Ishikawa (cell line): ENCODE measurements around the gene MMP17.

ENCODE experiments used
- CEBPB ChIP-seq: IDR thresholded peaks from 2 replicates; pipeline ENCODE4 v1.6.1; 2012
- CREB1 ChIP-seq: IDR thresholded peaks from 2 replicates; pipeline ENCODE4 v1.6.1; 2012; ENCODE audit warnings: low read depth
- EGR1 ChIP-seq: IDR thresholded peaks from 2 replicates; pipeline ENCODE4 v1.6.1; 2012
- EP300 ChIP-seq: IDR thresholded peaks from 2 replicates; pipeline ENCODE4 v1.6.1; 2012; ENCODE audit warnings: borderline replicate concordance
- FOXM1 ChIP-seq: IDR thresholded peaks from 2 replicates; pipeline ENCODE4 v1.6.1; 2012; ENCODE audit warnings: low read depth, borderline replicate concordance
- NFIC ChIP-seq: IDR thresholded peaks from 2 replicates; pipeline ENCODE4 v1.6.1; 2012
- RAD21 ChIP-seq: IDR thresholded peaks from 2 replicates; pipeline ENCODE4 v1.6.1; 2012; ENCODE audit warnings: low read depth
- TAF1 ChIP-seq: IDR thresholded peaks from 2 replicates; pipeline ENCODE4 v1.6.1; 2012; ENCODE audit warnings: low read depth, mild to moderate bottlenecking
- TCF12 ChIP-seq: IDR thresholded peaks from 2 replicates; pipeline ENCODE4 v1.6.1; 2012; ENCODE audit warnings: low read depth
- TEAD4 ChIP-seq: IDR thresholded peaks from 2 replicates; pipeline ENCODE4 v1.6.1; 2012
- YY1 ChIP-seq: IDR thresholded peaks from 2 replicates; pipeline ENCODE4 v1.6.1; 2012; ENCODE audit warnings: low read depth
- ZBTB7A ChIP-seq: IDR thresholded peaks from 2 replicates; pipeline ENCODE4 v1.6.1; 2012; ENCODE audit warnings: low read depth
- TF ChIP-seq, protein P1 (sequence below): IDR thresholded peaks from 2 replicates; pipeline ENCODE4 v1.6.1; 2012
- TF ChIP-seq, protein P2 (sequence below): IDR thresholded peaks from 2 replicates; pipeline ENCODE4 v1.6.1; 2012
- TF ChIP-seq, protein P3 (sequence below): IDR thresholded peaks from 2 replicates; pipeline ENCODE4 v1.6.1; 2012; ENCODE audit warnings: low read depth, mild to moderate bottlenecking

The MMP17 gene

DNA sequence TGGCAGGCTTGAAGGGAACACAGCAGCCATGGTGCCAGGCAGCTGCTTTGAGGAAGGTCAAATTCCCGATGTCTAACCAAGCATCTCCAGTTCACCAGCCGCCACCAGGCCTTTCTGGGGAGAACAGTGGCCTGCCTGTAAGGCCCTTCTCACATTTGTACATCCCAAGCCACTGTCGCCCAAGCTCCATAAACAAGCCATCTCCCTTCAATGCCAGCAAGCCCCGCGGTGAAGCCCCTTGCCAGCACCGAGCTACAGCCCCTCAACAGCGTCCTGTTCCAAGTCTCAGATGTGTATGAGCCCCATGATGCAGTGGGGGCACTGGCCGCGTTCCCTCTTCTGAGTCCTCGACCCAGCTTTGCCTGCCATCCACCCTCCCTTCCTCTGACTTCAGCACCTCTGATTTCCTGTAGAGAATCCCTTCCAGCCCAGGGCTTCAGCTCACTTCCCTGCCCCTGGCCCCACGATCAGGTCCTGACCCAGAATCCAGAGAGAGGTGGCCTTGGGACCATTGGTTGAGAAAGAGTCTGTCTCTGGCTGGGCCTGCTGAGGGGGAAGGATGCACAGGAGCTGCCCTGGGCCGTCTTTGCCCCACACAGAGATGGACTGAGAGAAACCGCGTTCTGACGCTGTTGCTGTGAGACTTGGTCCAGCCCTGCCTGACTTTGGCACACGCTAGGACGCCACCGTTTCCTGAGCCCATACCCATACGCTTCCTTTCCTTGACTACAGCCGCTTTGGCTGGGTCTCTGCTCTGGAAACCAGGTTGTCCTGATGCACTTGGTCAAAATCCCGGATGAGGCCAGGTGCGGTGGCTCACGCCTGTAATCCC, 1.9 kb upstream of the MMP17 start:
- TF ChIP-seq RAD21 (no peak), NFIC (no peak), YY1 (no peak)

DNA sequence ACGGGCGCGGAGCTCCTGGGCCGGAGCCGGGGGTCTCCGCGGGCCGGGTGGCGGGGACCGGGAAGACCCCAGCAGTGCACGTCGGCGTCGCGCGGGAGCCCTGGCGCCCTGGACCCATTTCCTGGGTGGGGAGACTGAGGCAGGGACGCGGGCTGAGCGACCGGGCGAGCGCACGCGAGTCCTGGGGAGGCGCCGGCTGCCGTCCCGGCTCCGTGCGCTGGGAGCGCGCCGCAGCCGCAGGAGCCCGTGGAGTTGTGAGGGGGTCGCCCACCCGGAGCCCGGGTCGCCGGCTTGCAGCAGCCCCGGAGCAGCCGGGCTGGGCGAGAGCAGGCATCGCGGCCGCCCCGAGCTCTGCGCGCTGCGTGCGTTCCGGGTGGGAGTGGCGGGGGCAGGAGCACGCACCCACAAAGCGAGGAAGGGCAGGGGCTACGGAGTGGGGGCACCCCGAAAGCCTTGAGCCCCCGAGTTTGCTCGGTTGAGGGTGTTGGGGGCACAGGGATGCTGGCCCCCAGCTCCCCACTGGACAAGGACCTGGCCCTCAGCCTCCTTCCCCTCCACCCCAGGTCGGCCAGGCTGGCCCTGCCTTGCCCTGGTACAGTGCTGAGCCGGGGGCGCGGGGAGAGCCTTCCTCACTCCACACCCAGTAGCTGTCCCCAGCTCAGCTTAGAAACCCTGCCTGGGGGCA, 620 bp downstream of the MMP17 start:
- peak; percentile 85; the same call in 1 of the 2 replicates for TF ChIP-seq ZBTB7A
- TF ChIP-seq, protein P1, sequence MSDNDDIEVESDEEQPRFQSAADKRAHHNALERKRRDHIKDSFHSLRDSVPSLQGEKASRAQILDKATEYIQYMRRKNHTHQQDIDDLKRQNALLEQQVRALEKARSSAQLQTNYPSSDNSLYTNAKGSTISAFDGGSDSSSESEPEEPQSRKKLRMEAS = peak; percentile 47; the same call in 1 of the 2 replicates
- TF ChIP-seq EP300 = no peak

DNA sequence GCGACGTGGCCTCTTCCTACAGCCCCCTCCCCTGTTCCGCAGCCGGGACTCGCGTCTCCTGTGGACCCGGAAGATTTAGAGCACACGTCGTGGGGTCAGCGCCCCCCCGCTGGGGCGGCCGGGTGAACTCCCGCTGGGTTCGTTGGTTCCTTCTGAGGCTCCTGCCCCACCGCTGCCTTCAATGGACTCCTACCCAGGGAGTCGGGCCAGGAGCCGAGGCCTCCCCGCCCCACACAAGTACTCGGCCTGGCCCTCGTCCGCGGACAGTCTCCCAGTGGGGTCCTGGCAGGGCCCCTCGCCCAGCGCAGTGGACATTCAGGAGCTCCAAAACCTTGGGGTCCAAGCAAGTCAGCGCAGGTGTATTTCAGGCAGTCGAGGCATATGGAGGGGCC, 1.2 kb downstream of the MMP17 start:
- TF ChIP-seq RAD21 (no peak), NFIC (no peak), TEAD4 (no peak), CREB1 (no peak), CEBPB (no peak), FOXM1 (no peak), TCF12 (no peak), YY1 (no peak), EGR1 (no peak), TAF1 (no peak)
- TF ChIP-seq, protein P1 = no peak; the same call in 1 of the 2 replicates
- TF ChIP-seq, protein P2, sequence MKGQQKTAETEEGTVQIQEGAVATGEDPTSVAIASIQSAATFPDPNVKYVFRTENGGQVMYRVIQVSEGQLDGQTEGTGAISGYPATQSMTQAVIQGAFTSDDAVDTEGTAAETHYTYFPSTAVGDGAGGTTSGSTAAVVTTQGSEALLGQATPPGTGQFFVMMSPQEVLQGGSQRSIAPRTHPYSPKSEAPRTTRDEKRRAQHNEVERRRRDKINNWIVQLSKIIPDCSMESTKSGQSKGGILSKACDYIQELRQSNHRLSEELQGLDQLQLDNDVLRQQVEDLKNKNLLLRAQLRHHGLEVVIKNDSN = no peak

DNA sequence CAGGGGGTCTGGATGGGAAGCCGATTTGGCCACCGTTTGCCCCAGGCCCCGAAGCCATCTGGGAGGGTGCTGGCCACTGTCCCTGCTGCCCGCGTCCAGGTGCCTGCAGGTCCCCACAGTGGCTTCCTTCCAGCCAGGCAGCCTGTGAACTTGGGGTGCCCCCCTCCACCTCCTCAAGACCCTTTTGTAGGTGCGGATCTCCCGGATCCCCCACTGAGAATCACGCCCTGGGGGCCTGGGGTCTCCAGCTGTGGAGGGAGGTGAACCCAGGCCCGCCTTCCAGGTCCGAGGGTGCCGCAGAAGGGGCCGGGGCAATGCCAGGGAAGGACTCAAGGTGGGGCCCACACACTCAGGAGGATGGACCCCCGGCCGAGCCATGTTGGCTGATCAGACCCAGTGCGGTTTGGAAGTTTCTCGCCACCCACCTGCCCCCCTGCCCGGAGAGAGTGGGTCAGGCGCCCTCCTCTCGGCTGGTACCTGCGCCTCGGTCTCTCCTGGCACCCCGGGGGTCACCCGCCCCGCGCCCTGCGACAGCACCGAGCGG, 1.7 kb downstream of the MMP17 start:
- TF ChIP-seq EP300 (no peak), ZBTB7A (peak; percentile 4; the same call in 1 of the 2 replicates)

DNA sequence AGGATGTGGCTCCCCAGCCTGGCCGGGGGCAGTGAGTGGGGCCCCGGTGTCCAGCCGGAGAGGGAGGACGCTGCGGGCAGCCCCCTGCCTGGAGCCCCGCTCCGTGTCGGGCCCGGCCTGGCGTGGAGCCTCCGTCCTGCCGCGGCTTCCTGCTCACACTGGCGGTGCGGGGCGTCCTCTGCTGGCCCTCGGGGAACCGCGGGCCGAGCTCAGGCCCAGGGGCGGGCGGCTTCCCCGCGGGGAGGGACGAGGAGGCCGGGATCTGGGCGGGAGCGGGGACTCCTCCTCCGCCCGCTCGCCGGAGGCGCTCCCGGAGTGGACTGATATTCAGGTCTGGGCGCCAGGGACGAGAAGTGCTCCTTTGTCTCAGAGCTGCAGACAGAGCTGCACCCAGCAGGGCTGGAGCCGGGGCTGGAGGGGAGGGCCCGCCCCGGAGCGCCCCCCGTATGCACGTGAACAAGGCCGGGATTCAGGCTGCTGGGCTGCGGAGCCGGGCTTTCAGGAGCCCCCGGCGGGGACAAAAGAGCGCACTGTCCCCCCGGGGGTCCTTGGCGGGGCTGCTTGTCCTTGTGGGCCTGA, 2.2 kb downstream of the MMP17 start:
- TF ChIP-seq YY1 (0 out of 2 replicates have a peak, but pooled peaks have one; percentile 16), TAF1 (0 out of 2 replicates have a peak, but pooled peaks have one; percentile 29), FOXM1 (no peak), CEBPB (no peak), EP300 (no peak), CREB1 (no peak), ZBTB7A (0 out of 2 replicates have a peak, but pooled peaks have one; percentile 53), RAD21 (peak; percentile 85), TCF12 (peak; percentile 50; the same call in 1 of the 2 replicates)
- TF ChIP-seq, protein P2 = no peak
- TF ChIP-seq, protein P1 = 0 out of 2 replicates have a peak, but pooled peaks have one; percentile 16

DNA sequence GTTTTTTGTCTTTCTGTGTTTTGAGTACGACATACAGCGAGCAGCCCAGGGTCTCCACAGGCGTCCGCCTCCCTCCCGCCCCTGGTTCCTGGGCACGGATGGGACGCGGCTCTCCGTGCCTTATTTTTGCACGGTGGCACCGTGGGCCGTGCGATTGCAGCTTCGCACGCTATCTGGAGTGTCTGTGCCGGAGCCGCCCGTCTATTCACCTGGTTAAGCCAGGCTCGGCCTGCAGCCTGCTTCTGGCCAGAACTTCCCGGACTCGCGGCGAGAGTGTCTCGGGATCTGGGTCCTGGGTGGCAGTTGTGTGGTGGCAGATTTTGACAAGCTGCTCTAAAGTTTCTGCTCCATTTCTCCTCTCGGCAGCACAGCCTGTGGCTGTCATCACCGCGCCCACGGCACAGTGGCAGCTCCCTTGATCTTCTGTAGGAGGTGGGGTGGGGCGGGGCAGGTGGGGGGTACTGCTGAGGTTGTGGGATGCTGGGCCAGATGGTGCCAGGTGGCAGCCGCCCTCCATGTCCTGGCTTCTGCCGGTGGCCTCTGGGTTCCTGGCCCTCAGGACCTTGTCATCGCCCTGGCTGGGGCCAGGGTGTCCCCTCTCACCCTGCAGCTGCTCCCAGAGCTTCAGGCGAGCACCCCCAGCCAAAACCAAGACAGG, 2.9 kb downstream of the MMP17 start:
- no peak for TF ChIP-seq EGR1
- TF ChIP-seq NFIC = no peak
- TF ChIP-seq EP300 = no peak
- no peak for TF ChIP-seq CEBPB
- no peak for TF ChIP-seq TAF1
- TF ChIP-seq ZBTB7A = no peak
- TF ChIP-seq, protein P3, sequence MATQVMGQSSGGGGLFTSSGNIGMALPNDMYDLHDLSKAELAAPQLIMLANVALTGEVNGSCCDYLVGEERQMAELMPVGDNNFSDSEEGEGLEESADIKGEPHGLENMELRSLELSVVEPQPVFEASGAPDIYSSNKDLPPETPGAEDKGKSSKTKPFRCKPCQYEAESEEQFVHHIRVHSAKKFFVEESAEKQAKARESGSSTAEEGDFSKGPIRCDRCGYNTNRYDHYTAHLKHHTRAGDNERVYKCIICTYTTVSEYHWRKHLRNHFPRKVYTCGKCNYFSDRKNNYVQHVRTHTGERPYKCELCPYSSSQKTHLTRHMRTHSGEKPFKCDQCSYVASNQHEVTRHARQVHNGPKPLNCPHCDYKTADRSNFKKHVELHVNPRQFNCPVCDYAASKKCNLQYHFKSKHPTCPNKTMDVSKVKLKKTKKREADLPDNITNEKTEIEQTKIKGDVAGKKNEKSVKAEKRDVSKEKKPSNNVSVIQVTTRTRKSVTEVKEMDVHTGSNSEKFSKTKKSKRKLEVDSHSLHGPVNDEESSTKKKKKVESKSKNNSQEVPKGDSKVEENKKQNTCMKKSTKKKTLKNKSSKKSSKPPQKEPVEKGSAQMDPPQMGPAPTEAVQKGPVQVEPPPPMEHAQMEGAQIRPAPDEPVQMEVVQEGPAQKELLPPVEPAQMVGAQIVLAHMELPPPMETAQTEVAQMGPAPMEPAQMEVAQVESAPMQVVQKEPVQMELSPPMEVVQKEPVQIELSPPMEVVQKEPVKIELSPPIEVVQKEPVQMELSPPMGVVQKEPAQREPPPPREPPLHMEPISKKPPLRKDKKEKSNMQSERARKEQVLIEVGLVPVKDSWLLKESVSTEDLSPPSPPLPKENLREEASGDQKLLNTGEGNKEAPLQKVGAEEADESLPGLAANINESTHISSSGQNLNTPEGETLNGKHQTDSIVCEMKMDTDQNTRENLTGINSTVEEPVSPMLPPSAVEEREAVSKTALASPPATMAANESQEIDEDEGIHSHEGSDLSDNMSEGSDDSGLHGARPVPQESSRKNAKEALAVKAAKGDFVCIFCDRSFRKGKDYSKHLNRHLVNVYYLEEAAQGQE = no peak
- no peak for TF ChIP-seq RAD21
- TF ChIP-seq, protein P1 = no peak; the same call in 1 of the 2 replicates
- no peak for TF ChIP-seq TEAD4
- TF ChIP-seq, protein P2 = no peak
- no peak for TF ChIP-seq FOXM1
- TF ChIP-seq YY1 = no peak
- TF ChIP-seq TCF12 = no peak
- no peak for TF ChIP-seq CREB1
